HG02759 (cell line): ENCODE measurements around the gene NTM.
A peak's percentile ranks its signal among the peaks of the same experiment; 100 is the strongest.

ENCODE experiments used
- ATAC-seq: cut with Tn5 transposase; IDR thresholded peaks from one replicate; pipeline ENCODE4 v1.9.1; 2021; ENCODE audit warnings: mild to moderate bottlenecking, moderate library complexity; ENCODE audit not compliant: unreplicated experiment

Gene NTM

DNA sequence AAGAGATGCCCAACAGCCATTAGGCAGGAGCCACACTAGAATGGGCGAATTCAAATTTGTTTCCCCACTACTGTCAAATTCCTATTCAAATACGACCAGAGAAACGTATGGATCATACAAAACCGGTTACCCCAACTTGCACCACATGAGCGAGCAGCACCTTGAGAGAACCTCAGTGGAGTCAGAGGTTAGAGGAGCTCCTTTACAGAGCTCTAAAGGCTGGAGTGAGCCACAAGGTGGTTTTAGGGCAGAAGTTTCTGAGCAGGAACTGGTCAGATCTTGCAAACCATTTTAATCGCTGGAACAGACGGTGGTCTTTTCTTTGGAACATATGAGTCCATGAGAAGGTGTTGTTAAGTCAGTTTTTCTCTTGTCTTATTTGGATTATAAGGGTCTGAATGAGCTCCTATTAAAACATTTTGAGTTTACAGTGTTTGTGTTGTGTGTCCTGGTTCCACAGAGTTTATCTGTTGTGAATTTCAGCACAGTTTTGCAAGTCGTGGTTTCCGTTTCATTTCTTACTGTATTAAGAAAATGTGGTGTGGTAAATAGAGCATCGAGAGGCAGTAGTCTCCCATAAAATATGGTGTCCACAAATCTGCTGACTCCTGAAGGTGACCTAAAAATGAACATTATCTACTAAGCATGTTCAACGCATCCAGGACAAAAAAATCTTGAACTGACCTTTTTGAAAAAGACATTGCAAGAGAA is 471.7 kb downstream of the NTM start:
- ATAC-seq = no peak

DNA sequence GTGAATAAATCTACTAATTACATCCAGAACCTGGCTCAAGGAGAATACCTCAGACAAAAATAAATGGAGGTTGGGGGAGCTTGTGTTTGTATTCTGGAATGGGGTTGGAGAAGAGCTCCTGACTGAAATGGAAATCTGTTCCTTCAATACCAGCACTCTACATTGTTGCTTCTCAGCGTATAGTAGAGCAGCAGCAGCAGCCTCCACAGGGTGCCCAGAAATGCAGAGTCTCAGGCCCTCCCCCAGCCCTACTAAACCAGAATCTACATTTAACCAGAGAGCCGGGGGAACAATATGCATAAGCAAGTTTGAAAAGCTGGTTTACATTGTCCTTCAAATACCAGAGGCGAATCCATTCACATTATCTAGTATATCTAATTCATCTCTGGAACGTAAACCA is 474.8 kb downstream of the NTM start:
- ATAC-seq = no peak

DNA sequence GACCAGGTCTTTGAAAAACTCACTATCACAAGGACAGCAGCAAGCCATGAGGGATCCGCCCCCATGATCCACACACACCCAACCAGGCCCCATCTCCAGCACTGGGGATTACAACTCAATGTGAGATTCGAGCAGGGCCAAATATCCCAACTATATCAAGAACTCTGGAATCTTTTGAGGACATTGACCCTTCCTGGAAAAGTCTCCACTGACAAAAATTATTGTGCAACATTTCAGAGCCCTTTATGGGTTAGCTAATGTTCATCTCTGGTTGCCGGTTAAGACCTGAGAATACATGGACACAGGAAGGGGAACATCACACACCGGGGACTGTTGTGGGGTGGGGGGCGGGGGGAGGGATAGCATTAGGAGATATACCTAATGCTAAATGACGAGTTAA is 479.1 kb downstream of the NTM start:
- ATAC-seq = no peak

GRCh38 chr11:131850507-131850906 is 480.1 kb downstream of the NTM start:
- no peak for ATAC-seq

GRCh38 chr11:131851964-131852755 is 481.7 kb downstream of the NTM start:
- ATAC-seq = no peak

DNA sequence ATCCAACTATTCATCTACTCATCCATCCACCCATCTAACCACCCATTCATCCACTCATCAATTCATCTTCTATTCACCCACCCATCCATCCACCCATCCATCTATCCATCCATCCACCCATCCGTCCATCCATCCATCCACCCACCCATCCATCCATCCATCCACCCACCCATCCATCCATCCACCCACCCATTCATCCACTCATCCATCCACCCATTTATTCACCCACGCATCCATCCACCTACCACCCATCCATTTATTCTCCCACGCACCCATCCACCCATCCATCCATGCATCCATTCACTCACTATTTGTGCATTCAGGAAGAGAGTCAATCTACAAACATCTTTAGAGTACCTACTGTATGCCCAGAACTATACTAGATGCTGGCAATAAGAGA is 482.3 kb downstream of the NTM start:
- ATAC-seq = no peak

DNA sequence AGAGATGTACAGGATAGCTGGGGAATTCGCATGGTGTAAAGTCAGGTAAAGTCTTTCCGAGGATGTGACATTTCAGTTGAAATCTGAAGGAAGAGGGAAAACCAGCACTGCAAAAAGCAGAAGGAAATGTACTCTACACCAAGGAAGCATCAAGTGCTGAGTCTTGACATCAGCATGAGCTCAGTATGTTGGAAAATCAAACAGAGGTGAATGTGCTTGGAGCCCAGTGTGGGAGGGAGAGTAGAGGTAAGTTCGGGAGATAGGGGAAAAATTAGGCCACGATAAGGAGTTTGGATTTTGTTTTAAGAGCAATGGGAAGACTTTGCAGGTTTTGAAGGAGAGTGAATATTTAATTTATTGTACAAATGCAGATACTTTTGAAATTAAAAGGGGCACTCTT is 484.0 kb downstream of the NTM start:
- no peak for ATAC-seq

- ATAC-seq = no peak
These were observed 484.9 kb downstream of the NTM start for GRCh38 chr11:131855320-131855719.

GRCh38 chr11:131857246-131857645 is 486.8 kb downstream of the NTM start:
- no peak for ATAC-seq

DNA sequence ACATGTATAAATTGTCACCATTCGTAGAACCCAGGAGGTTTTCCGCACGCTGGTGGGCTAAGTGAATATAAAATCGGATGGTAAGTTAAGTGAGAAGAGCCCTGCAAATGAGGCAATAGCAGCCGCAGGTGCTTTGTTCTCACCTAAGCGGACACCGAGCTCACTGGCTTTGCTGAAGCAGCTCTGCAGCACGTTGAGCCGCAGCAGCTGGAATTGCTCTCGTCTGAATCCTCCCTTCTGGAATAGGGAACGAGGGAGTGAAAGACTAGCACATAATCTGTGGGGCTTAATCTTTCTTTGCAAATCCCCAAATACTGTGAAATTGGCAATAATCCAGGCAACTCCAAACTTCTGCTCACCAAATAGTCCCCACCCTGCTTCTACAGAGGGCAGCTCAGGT is 488.1 kb downstream of the NTM start:
- ATAC-seq = no peak

DNA sequence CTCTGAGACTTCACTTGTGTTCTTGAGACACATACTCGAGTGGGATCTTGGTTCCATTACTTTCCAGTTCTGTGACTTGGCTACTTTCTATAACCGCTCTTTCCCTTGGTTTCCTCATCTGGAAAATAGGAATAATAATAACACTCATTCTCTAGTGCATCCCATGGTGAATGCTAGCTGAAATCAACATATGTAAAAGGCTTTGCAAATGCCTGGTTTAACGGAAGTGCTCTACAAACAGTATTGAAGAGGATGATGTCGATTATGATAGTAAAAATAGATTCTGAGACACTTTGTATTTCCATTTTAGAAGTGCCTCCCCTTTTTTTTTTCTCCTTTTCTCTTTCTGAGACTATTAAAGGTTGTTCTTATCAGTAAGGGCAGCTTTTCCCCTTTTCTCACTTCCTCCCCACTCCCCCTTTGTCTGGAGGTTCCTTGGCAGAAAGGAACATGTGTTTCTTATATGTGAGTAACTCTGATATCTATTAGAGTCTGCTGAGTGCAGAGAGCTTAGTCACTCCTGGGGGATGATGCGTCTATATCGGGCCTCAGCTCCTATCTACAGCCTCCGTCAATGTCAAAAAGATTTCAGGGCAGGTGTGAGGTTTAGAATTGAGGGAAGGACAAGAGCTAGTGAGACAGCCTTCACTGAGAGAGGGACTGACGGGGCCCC is 489.3 kb downstream of the NTM start:
- no peak for ATAC-seq

GRCh38 chr11:131864228-131864627 is 493.8 kb downstream of the NTM start:
- ATAC-seq = no peak

GRCh38 chr11:131865860-131866259 is 495.4 kb downstream of the NTM start:
- ATAC-seq = no peak

- no peak for ATAC-seq
These were observed 496.4 kb downstream of the NTM start for GRCh38 chr11:131866535-131867400.

DNA sequence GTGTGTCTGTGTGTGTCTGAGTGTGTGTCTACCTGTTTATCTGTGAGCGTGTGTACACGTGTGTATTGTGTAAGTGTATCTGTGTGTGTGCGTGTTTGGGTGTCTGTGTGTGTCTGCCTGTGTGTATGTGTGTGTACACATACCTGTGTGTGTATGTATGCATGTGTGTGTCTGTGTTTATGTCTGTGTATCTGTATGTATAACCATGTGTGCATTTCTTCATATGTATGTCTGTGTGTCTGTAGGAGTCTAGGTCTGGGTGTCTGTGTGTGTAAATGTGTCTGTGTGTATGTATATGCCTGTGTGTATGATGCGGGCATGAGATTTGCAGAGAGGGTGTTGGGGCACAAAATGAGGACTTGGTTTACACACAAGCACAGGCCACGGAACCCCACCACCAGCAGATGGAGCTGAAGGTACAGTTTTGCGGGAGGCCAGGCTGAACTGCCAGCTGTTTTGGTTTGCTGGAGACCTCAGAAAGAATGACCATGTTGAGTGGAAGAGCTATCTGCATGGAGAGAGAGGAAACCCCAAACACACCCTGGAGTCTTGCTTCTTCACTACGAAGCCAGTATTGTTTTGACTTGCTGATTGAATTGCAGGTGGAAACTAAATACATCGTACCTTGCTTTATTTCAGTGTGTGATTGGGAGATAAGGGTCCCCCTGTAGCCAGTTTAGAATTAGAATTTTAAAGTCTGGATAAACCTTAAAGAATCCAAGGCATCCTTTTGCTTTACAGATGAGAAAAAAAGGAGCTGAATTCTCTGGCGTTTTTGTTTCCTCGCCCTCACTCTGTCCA is 497.2 kb downstream of the NTM start:
- peak; percentile 71 for ATAC-seq

DNA sequence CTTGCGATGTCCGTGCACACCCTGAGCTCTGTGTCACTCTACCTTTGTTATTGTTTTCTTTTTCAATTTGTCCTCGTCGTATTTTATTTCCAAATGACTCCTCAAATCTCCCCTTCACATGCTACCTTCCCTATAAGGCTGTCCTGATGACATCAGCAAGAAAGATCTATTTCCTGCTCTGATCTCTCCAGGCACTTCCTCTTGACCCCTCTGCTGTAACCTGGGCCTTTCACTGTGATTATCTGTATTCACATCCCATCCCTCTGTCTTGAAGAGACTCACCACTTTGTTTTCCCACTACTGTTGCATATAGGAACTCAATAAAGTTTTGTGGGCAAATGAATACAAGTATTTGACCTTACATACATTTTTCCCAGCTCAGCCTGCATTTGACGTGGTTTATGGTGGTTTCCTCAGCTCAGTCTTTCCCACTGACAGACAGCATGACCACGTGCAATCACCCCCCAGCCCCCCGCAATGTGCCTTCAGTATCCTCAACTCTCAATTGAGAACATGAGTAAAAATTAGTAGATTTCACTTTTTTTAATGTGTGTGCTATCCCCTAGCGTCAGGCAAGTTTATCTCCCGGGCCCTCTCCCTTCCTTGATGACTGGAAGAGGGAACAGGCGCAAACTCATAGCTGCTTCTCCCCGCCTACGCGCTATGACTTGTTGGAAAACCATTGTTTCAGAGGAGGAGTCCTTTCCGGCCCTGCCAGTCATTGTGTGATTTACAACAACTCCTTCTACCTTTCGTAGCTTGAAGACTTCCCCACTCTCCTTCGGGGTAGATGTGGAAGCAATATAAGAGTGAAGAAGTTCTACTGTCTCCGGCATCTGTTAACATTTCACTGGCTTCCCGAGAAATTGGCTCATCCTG is 498.5 kb downstream of the NTM start:
- no peak for ATAC-seq

- no peak for ATAC-seq
These were observed 499.9 kb downstream of the NTM start for GRCh38 chr11:131870305-131870704.

GRCh38 chr11:131871006-131871405 is 500.6 kb downstream of the NTM start:
- no peak for ATAC-seq

- ATAC-seq = no peak
These were observed 503.7 kb downstream of the NTM start for GRCh38 chr11:131874070-131874469.
